HS-5 (cell line): ENCODE results near the gene PLXNA2.

Experiments used
- DNase-seq: peaks from one replicate; pipeline ENCODE4 v3.0.0-alpha.2; 2012; ENCODE audit warnings: low read depth

The PLXNA2 gene

DNA sequence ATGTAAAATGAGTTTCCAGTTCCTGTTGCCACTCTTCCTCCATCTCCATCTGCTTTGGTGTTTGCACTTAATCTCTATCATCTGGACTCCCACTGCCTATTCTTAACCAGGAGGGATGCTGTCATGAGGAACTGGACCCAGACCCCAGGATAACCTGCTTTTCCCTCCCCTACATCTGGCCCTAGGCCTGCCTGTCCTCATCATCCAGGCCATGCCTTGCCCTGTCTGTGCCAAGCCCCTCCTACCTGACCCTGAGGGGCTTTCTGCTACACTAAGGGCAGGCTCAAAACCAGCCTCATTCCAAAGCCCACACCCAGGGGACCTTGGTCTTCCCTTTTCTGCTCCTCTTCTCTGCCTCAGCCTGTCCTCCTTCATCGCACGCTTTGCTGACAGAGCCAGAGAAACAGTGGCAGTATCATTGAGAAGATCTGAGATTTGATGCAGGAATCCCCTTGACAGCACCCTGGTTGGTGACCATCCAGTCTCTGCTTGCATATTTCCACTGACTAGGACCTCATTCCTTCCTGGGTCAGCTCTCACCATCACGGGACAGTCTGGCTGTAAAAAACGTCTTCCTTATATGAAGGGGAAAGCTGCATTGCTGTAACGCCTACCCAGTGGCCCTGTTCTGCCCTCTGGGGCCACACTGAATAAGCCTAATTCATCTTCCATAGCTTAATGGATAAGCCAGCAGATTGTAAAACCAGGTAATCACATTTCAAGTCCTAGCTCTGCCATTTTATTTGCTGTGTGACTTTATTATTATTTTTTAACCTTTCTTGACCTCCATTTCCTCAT lies 38.8 kb downstream of the PLXNA2 start:
- DNase-seq = no peak

- no peak for DNase-seq
These were observed 39.4 kb downstream of the PLXNA2 start for GRCh38 chr1:208204779-208205178.

GRCh38 chr1:208203848-208204609 lies 40.2 kb downstream of the PLXNA2 start:
- no peak for DNase-seq

DNA sequence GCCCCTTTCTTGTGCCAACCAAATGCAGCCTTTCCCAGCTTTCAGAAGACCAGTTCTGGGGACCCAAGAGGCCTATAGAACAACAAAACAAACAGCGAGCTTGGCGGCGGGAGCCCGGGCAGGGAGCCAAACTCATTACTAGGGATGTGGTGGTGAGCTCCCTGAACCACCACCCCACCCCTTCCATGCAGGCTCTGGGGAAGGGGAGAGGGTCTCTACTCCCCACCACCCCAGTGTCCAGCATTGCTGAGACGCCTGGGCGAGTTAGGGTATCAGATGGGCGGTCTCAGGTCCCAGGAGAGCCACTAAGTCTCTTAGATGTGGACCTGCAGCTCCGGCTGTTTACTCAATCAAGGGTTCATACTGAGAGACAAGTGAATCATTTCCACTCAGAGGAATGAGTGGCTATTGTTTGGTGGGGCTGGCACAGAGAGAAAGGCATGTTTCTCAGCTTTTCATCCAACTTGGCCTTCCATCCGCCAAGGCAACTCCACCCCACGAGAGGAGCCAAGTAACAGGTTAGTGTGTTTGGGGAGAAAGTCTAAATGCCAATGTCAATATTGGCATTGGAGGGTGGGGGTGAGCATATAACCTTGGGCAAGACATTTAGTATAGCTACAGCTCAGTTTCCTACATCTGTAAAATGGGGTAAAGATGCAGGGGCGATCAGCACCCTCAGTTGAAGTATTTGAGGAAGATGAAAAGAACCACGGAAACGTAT lies 40.9 kb downstream of the PLXNA2 start:
- no peak for DNase-seq

- no peak for DNase-seq
These were observed 41.7 kb downstream of the PLXNA2 start for GRCh38 chr1:208202333-208202995.

DNA sequence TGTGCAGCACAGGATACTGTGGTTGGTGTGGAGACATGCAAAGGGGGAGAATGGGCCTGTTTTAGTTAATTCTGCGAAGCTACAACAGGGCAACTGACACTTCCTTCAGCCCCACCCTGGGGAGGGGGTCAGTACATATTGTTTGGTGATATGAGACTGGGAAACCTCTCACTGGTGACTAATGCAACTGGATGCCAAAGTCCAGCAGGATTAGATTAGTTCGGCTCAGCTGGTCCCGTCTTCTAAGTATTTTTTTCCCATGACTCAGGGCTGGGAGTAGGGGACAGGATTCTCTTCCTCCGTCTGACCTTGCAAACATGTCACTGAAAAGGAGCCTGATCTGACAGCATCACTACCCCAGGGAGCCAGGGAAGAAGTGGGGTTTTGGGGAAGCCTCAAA lies 43.0 kb downstream of the PLXNA2 start:
- DNase-seq = peak; percentile 95

DNA sequence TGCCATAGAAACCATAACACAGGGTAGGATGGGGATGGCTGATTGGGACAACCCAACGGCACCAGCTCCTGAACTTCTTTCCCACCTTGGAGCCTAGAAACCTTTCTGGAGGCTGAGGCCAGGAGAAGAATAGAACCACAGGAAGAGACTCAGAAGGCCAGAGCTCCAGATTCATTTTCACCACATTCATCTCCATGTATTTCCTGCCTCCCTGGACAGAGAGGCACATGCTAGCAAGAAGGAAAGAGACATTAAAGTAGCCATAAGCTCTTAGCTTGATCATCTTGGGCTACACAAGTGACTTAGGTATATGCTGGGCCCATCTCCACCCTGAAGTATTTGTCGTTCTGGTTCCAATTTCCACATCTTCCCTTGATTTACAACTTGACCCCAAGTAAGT lies 44.1 kb downstream of the PLXNA2 start:
- DNase-seq = no peak

DNA sequence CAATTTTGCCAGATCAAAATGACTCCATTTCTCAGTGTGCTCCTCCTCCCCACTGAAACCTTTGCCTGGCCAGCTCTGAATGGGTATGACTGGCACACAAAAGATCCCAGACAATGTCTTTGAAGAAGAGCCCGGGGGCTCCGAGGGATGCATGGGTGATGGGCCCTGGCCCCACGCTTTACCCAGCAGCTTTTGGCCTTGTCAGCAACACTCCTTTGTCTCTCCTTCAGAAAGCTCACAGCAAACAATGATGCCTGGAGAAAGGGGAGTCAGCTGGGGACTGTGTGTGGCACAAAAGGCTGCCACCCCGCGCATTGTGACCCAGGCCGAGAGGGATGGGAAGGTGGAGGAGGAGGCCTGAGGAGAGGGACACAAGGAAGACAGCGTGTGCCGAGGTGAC lies 45.9 kb downstream of the PLXNA2 start:
- no peak for DNase-seq

DNA sequence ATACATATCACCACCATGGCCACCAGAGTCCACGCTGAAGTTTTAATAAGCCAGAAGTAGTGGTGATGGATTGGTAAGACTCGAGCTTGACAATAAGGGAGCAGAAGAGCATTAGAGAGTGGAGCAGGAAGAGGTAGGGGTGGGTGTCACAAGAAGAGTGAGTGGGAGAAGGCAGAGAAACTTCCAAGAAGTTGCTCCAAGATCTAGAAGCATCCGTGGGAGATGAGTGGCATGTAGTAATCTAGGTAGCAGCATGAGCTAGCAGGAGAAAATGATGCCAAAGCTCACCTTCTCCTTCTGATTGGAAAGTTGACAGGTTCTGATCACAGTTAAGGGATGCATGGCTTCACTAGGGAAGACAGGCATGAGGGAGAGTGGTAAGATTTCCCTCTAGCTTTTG lies 49.2 kb downstream of the PLXNA2 start:
- DNase-seq = no peak

- DNase-seq = no peak
These were observed 51.2 kb downstream of the PLXNA2 start for GRCh38 chr1:208192995-208193394.

DNA sequence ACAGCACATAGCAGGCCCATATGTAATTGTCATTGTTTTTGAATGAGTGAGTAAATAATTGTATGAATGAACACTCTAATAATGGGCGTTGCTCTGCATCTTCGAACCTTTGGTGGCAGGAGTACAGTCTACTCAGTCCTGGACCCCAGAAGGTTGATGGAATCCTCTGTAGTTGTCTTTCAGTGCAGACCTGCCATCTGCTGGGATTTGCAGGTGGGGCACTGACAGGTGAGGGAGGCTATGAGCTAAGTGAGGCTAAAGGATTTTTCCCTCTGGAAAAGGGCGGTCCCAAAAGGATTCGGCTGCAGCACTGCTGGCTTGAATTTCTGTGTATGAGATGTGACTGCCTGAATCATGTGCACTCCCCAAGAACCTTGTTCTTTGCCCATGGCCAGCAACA lies 53.4 kb downstream of the PLXNA2 start:
- DNase-seq = no peak

DNA sequence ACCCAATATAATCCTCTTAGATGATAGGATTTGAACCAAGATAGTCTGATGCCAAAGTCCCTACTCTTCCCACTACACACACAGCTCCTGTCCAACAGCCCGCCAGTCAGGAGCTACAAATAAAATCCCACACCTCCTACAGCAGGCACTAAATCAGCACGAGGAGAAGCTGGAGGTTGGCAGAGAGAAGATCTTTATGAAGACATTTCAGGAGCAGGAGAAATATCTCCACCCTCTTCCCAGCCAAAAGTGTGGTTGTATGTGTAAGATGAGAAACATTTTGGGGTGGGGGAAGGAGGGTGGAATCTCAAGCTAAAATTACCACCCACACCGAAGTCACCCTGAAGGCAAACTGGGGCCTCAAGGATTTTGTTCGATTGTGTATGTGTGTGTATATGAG lies 54.5 kb downstream of the PLXNA2 start:
- no peak for DNase-seq

DNA sequence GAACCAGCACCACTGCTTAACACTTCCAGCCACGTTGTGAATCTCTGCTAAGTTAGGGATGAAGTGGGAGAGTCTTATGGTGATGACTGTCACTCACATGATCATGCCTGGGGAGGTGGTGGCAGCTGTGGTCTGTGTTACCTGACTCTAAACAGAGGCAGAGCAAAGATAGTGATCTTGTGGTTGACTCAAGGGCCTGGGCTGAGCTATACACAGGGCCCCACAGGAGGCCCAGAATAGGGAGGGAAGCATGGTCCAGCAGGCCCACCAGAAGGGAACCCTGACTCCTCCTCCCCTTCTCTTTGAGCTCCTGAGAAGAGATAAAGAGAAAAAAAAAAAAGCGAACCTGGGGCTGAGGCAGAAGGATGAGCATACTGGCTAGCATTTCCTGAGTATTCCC lies 55.0 kb downstream of the PLXNA2 start:
- DNase-seq = no peak

DNA sequence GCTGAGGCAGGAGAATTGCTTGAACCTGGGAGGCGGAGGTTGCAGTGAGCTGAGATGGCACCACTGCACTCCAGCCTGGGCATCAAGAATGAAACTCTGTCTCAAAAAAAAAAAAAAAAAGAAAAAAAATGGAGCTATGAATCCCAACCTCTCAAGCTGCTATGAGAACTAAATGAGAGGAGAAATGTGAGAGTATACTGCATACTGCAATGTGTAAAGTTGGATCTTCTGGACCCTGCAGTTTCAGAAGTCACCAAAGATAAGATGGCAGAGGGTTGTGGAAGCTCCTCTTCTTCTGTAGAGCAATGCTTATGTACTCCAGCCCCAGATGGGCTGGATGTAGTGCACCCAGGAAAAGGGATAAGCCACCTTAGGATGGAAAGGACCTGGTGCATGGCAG lies 55.6 kb downstream of the PLXNA2 start:
- no peak for DNase-seq

GRCh38 chr1:208187499-208188041 lies 56.6 kb downstream of the PLXNA2 start:
- no peak for DNase-seq

DNA sequence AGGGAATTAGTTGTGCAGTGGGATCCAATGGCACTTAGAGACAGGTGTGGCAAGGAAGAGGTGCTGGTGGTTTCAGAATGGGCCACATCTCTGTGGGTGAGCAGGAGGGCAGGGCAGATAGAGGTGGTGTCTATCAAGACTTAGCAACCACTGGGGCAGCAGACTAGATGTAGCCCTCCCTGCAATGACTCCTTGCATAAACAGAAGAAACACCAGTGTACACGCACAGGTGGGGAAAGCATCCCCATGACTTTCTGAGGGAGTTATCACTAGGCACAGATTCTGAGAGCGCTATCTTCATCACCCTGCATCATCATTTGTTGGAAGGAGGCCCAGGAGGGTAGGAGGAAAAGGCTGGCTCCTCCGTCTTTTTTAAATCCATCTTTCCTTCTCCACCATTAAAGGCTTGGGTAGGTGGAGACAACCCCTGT lies 58.4 kb downstream of the PLXNA2 start:
- DNase-seq = no peak

- DNase-seq = no peak
These were observed 59.1 kb downstream of the PLXNA2 start for GRCh38 chr1:208184966-208185654.

- DNase-seq = peak; percentile 92
These were observed 59.9 kb downstream of the PLXNA2 start for GRCh38 chr1:208183977-208184911.

DNA sequence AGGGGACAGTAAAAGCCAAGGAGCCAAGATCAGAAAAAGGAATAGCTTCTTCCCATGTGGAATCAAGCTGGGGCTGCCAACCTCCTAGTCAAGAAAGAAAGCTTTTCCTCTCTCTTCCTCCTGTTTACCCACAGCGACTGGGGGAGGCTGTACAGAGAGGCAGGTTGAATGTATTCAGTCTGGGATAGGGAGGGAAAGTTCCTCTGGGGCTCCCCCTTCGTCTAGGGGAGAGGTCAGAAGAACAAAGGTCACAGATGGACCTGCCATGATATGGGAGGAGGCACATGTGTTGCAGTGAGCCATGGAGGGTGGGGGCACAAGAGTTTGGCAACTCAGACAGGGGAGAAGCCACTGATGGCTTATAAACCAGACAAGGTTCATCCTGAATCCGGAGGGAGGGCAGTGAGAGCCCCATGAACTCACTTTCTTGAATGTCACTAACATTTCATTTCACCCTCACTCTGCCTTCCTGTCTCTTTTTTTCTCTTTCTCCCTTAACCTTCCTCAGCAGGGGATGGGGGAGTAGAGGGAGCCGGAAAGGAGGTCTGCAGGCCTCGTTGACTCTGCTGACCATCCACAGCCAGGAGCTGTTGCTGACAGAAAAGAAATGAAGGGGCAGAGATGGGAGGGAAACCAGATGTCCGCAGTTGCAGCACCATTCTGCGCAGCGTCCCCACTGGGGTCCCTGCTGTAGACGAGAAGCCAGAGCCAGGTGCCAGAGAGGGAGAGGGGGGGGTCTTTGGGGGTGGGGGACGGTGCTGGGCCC lies 61.1 kb downstream of the PLXNA2 start:
- no peak for DNase-seq
